GM12873 (cell line): ENCODE measurements around the gene ZMIZ1.

Experiments
- CTCF ChIP-seq: IDR thresholded peaks from 2 replicates; pipeline ENCODE4 v1.5.1; 2012; ENCODE audit warnings: low read depth, mild to moderate bottlenecking, moderate library complexity, low read length, control low read depth; ENCODE audit not compliant: insufficient read depth; ENCODE audit errors: missing control alignments

ZMIZ1 gene

DNA sequence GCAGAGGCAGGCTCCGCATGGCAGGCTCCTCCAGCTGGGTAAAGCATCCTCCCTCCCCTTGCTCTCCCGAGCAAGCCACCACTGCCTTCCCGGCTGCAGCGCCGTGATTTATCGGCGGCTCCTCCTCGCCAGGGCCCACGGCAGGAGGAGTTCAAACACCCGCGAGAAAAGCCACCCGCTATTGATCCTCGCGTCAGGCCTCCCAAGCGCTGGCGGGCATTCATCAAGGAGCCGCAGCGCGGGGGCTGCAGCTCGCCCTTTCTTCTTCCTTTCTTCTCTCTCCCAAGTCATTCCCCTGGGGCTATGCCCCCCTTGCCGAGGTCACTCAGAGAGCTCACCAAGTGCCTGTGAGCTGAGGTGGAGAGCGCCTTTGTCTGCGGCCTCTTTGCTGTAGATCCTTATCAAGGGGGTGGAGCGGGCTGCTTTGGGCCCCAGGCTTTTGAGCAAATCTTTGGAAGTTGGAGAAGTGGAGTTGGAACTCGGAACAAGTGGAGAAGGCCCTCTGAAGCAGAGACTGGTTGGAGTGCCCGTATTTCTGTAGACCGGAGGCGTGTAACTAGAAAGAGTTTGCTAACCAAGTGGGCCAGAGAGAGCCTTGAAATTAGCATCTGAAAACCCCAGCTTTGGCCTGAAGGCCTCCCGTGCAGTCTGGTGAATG, 171.3 kb downstream of the ZMIZ1 start:
- TF ChIP-seq CTCF, result no peak

DNA sequence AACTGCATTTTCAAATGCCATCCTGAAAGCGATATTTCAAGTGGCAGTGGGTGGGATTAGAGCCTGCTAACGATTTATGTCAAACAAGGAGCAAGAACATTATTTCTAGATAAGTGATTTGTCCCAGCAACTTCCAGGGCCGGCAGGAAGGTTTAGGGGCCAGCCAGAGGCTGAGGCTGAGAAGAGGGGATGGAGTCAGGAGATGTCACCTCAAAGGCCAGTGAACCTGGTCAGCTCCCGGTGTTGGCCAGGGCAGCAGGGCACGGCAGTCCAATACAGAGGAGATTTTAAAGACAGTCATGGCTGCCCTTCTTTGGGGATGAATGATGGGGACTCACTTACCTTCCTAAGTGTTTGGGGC, 172.8 kb downstream of the ZMIZ1 start:
- TF ChIP-seq CTCF, result no peak

DNA sequence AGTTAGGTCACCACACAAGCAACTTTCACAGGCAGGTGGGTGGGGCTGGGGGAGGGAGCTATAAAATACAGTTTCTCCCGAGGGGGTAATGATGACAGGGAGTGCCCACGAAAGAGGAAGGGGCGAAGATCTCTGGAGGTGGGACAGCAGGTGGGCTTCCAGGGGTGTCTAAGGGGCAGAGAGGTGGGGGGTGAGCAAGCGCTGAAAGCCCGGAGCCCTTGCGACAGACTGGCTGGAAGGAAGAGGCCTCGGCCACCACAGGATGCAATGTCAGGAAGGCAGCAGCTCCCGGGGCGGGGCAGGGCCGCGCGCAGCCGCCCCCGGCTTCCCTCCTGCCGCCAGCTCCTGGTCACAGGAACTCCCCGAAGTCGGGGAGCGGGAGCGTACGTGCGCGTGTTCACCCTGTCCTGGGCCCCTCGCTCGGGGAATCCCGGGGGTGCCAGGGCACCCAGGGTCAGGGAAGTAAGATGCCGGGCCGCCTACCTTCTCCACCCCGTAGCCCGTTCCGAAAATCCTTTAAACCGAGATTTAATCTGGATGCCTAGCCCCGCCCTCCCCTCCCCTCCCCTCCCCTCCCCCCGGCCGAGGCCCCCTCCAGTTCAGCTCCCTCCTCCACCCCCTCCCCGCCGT, 173.3 kb downstream of the ZMIZ1 start:
- no peak for TF ChIP-seq CTCF

DNA sequence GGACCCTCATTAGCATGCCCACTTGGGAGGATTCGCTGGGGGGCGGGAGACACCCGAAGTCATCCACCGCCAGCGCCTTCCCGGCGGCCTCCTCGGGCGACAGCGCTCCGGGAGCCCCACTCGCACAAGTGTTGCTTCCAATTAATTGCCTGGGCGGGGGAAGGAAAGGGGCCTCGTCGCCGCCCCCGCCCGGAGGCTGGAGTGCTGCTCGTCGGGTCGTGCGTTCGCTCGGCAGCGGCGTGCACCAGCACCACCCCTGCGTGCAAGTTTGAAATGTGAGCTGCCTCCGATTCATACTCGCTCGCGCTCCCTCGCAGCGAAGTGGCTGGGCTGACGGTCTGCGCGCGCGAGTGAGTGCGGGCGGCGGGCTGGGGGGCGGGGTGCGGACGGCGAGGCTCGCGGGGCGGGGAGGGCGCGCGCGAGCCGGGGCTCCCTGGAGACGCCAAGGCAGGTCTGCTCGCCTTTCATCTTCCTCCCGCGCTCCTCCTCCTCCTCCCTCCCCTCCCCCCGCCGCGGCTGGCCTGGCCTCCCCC, 173.9 kb downstream of the ZMIZ1 start:
- no peak for TF ChIP-seq CTCF

- TF ChIP-seq CTCF, result no peak
These were observed 174.7 kb downstream of the ZMIZ1 start for GRCh38 chr10:79243181-79244067.

- TF ChIP-seq CTCF, result no peak
These were observed 175.3 kb downstream of the ZMIZ1 start for GRCh38 chr10:79244068-79244442.
